ENCODE results near the gene NLRP5.
"Not testable (repeated sequence)": the region's sequence is repeated elsewhere in the genome, so short reads cannot be mapped to it uniquely, and the experiment has no call there.

NLRP5 gene

DNA sequence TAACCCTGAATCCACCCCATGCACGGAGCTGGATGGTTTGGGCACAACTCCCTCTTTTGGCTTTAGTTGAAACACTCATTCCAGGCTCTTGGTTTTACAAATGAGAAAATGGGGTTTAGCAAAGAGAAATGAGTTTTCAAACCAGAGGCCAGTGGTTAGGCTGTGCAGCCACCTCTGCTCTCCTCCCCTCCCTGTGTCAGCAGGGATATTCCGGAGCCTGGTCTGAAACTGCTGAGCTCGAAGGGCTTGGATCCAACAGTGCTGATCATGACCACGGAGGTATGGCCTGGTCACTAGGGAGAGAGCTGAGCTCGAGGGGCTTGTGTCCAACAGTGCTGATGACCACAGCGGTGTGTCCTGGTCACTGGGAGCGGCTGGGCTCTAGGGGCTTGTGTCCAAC lies 93.0 kb downstream of the NLRP5 start:
- no peak for DNase-seq

DNA sequence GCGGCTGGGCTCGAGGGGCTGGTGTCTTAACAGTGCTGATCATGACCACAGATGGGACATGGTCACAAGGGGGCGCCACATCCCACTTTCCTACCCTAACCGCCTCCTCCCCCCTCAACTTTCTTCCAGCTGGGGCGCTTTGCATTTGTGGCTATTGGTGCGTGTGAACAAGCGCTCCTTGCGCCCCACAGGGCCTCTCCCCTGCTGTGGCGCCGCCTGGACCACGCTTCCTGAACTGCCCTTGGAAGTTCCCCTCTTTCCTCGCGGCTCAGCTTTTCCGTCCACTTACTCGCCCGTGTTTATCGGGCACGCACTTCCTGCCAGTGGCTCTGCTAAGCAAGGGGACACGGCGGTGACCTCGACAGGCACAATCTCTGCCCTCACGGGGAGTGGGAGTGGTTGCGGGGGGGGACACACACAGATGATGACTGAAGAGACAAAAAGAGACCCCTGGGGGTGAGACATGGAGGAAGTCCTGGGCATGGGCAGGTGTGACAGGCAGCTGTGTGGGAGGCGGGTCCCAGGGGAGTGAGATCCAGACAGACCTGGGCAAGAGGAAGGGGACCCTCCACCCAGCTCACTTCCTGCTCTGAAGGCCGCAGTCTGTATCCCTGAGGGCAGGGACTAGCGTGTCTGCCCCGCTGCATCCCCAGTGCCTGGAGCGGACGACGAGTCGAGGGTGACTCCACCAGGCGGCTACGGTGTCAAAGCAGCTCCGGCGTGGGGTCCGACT lies 94.3 kb downstream of the NLRP5 start:
- peak; percentile 33 to 42 (median 40) for DNase-seq

DNA sequence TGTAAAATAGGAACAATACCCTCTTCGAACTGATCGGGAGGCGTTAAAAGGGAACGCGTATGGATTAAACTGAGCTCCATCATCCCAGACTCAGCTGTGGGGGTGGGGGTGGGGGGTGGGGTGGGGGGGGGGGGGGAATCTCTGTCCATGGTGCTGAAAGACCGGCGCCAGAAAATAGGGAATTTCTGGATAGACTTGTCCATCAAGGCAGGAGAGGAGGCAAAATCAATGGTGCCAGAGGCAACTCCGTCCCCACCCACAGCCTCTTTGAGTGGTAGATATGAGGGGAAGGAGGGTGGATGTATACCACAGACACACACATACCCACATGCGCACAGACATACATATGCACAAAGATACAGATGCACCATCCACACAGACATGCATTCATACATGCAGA lies 97.1 kb downstream of the NLRP5 start:
- no peak for DNase-seq

- no peak for DNase-seq
Observed at GRCh38 chr19:56084835-56085536, 98.4 kb downstream of the NLRP5 start.

- no peak for DNase-seq
Observed at GRCh38 chr19:56085571-56086275, 99.1 kb downstream of the NLRP5 start.

GRCh38 chr19:56086671-56087430 lies 100.3 kb downstream of the NLRP5 start:
- no peak for DNase-seq

GRCh38 chr19:56087647-56088496 lies 101.3 kb downstream of the NLRP5 start:
- no peak for DNase-seq

DNA sequence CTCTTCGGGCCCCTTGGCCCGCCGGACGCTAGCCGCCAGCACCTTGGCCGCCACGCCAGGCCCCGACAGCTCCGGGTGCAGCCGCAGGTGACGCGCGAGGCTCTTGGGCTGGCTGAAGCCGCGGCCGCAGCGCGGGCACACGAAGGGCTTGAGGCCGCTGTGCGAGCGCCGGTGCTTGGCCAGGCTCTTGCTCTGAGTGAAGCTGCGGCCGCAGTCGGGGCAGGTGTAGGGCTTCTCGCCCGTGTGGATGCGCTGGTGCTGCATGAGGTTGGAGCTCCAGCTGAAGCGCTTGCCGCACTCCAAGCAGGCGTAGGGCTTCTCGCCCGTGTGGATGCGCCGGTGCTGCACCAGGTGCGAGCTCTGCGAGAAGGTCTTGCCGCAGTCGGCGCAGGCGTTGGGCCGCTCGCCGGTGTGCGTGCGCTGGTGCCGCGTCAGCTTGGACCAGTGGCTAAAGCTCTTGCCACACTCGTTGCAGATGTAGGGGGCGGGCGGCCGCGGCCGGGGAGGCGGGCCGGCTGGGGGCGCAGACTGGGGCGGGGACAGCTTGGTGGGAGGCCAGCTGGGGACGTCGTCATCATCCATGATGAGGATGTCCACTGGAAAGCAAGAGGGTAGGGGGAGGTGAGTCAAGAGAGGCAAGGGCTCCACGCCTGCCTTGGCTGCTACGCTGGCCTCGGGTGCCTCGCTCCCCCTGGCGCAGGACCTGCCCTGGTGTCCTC lies 102.1 kb downstream of the NLRP5 start:
- no peak for DNase-seq

DNA sequence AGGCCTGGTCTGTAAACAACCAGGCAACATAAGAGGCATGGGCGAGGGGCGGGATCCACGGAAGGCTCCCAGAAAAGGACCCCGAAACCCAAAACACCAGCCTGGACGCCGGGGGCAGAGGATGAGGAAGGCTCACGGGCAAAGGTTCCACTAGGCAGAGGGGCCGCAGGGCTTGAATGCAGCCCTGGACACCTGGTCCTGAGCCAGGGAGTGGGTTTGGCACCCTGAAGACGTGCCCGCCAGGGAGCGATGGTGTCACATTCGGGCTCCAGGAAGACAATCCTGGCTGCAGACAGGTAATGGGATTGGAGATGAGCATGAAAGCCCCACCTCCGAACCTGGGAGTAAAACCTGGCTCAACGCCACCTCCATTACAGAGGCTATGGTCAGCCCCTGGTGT lies 102.8 kb downstream of the NLRP5 start:
- no peak for DNase-seq

DNA sequence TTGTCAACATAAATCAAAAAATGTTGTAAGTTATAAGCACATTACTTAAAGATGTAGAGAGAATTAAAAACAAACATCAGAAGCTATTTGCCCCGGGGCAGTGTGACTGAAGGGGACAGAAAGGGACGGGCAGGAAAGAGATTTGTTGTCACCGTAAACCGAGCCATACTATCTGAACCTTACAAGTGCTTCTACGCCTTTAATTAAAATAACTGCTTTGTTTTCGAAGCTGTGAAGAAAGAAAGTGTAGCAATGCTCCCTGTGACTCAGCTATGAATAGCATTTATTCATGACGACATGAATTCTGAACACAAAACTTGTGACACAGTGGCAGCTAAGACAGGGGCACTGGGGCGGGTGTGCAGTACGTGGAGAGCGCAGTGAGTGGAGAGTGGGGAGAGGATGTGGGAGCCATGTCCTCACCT lies 104.5 kb downstream of the NLRP5 start:
- no peak for DNase-seq

DNA sequence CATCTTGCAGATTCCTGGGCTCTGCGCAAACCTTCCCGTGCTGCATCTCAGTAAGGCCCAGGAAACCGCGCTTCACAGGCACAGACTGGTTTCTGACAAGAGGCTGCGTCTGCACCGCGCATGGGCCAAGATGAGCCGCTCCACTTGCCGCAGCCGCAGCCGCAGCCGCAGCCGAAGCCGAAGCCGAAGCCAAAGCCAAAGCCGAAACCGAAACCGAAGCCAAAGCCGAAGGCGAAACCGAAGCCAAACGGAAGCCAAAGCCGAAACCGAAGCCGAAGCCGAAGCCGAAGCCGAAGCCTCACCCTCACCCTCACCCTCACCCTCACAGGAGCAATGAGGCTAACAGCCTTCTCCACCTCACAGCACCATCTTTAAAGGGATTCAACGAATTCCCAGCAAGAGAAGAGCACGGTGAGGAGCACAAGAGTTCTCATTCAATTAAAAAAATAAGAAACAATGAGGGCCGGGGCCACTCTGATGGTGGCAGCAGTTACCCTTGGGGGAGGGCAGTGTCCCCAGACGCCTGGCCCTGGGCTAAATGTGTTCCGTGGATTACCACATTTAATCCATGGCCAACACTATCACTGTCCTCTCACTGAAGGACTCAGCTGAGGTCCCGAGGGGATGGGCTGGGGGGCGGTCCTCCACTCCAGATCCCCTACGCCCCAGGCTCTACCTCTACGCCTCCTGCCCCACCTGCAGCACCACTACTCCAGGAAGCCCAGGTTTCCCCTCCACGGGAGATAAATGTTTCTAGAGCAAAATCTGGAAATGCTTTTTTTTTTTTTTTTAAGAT lies 105.4 kb downstream of the NLRP5 start:
- no peak for DNase-seq

DNA sequence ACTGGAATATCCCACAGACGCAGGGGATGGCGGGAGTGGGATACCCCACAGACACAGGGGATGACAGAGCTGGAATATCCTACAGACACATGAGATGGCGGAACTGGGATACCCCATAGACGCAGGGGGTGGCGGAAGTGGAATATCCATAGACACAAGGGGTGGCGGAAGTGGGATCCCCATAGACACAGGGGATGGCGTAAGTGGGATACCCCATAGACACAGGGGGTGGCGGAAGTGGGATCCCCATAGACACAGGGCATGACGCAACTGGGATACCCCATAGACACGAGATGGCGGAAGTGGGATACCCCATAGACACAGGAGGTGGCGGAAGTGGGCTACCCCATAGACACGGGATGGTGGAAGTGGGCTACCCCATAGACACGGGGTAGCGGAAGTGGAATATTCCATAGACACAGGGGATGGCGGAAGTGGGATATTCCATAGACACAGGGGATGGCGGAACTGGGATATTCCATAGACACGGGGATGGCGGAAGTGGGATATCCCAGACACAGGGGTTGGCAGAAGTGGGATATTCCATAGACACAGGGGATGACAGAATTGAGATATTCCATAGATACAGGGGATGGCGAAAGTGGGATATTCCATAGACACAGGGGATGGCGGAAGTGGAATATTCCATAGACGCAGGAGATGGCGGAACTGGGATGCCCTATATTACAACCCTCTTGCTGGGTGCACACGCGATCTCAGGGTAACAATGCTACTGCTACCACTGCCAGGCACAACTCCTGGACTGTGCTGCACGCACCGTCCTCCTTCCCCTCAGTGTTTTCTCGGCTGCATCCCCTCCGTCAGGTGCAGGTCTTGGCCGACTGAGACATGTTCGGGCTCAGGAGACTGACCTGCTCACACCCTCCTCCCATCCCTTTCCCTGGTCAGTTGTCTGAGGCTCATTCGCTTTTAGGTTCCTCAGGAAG lies 106.4 kb downstream of the NLRP5 start:
- no peak for DNase-seq

- no peak for DNase-seq
Observed at GRCh38 chr19:56094449-56094848, 107.9 kb downstream of the NLRP5 start.

DNA sequence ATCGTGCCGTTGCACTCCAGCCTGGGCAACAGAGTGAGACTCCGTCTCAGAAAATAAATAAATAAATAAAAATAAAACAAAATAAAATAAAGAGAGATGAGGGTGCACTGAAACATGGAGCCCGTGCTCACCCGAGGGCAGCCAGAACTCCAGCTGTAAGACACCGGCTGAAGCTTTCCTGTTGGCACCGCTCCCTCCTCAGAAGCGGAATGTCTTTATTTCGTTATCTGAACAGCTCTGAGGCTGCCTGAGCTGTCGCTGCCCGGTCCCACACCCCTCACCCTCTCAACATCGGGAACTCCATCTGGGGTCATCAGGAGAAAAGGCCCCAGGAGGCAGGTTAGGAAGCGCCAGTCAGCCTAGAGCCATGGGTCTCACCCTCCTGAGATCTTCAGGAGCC lies 110.1 kb downstream of the NLRP5 start:
- DNase-seq, result no peak

- DNase-seq, result no peak
Observed at GRCh38 chr19:56097306-56097705, 110.7 kb downstream of the NLRP5 start.

GRCh38 chr19:56097776-56098175 lies 111.2 kb downstream of the NLRP5 start:
- DNase-seq, result no peak

DNA sequence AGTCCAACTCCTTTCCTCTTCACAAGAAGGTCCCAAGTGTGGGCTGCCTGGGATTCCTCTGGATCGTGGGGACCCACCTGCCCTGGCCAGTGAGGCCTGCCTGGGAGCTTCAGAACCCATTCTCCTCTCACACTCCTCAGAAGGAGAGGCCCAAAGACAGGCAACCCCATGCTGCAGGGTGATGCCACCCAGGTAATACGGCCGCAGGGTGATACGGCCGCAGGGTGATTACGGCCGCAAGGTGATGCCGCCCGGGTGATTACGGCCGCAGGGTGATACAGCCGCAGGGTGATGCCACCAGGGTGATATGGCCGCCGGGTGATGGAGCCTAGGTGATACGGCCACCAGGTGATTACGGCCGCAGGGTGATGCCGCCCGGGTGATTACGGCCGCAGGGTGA lies 111.7 kb downstream of the NLRP5 start:
- DNase-seq, result not testable (repeated sequence)

GRCh38 chr19:56098731-56099568 lies 112.4 kb downstream of the NLRP5 start:
- no peak for DNase-seq
